GM11168 (cell line): ENCODE data around the gene MAD1L1.

Experiments
- in situ Hi-C: fragments of 300-500 bp; cut with MboI; formaldehyde crosslinking; loops from one replicate; pipeline ENCODE4 v1.12.0; 2022; ENCODE audit warnings: low sequenced_read_pairs; ENCODE audit not compliant: unreplicated experiment

MAD1L1 gene

GRCh38 chr7:1856888-1857441, 375.8 kb downstream of the MAD1L1 start:
- in situ Hi-C loops = no loop called here

DNA sequence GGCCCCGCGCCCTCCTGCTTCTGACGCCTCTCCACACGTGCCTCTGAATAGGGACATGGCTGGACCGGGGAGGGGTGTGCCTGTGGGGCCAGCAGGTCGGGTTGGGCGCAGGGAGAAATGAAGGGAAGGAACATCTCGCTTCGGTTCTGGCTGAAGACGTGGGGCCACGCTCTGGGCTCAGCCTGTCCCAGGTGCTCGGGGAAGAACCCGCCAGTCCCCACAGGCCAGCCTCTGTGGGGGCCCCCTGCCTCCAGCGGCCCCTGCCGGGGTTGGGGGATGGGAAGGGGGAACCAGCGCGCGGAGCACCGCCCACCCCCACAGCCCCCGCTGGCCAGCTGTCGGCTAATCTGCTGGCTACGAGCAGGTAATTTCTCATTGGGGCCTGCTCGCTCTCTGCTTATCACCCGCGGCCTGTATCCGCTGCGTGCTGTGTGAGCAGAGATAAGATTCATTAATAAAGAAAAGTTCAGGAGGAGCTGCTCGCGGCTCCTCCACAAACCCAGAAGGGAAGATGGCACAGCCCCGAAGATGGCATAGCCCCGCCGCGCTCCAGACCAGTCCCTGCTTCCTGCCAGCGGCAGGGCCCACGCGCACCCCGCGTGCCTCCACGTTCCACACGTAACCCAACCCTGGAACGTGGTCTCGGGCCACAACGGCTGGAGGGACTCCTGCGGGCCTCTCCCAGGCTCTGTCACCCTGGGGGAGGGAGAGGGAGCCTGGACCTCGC, 376.4 kb downstream of the MAD1L1 start:
- in situ Hi-C loops = no loop called here

DNA sequence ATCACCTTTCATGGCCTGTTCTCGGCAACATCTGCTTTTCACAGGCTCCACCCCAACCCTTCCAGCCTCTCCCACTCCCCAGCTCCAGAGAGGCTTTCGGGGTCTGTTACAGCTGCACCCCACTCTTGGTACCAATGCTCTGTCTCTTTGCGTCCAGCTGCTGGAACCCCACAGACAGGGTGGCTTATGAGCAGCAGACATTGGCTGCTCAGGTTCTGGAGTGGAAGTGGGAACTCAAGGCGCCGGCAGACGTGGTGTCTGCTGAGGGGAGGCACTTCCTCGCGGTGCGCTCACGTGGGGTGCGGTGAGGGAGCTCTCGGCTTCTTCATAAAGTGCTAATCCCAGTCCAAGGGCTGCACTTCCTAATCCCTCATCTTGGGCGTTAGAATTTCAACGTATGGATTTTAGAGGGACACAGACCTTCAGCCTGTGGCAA, 377.0 kb downstream of the MAD1L1 start:
- in situ Hi-C loops = no loop called here

DNA sequence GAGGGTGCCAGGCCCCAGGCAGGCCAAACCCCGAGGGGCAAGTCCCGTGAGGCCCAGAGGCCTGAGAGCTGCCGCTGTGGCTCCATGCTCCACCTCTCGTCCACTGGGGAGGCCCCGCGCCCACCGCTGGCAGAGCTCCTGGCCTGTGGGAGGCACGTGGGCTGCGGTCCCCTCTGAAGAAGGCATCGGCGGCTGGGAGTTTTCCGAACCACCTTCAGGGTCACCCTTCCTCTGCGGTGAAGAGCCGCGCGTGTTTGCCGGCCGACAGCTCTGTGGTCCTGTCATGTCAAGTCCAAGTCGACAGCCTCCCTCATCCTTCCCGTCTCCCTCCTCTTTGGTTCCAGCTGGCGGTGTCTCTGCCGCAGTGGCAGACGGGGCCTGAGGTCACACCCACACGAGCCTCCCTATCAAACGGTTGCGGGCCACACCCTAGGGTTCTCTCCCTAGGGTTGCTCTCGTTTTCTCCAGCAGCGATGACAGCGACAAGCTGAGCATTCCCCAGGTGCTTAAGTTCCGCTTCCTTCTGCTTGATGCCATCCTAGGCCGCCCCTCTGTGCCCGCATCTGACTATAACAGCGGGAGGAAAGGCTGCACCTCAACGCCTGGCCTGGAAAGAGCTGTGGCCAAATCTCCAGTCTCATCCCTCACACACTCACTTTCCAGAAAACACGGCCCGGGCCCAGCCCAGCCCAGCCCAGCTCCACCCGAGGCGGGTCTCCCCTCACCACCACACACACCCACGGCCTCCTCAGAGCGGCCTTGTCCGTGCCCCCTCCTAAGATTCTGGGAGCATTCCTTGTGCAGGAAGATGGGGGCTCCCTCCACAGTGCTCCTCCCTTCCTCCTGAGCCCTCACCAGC, 377.6 kb downstream of the MAD1L1 start:
- in situ Hi-C loops = no loop called here

- in situ Hi-C loops = no loop called here
These were observed 378.5 kb downstream of the MAD1L1 start for GRCh38 chr7:1853986-1854865.

GRCh38 chr7:1853431-1853985, 379.2 kb downstream of the MAD1L1 start:
- in situ Hi-C loops = no loop called here

GRCh38 chr7:1852517-1853430, 380.0 kb downstream of the MAD1L1 start:
- in situ Hi-C loops = no loop called here

DNA sequence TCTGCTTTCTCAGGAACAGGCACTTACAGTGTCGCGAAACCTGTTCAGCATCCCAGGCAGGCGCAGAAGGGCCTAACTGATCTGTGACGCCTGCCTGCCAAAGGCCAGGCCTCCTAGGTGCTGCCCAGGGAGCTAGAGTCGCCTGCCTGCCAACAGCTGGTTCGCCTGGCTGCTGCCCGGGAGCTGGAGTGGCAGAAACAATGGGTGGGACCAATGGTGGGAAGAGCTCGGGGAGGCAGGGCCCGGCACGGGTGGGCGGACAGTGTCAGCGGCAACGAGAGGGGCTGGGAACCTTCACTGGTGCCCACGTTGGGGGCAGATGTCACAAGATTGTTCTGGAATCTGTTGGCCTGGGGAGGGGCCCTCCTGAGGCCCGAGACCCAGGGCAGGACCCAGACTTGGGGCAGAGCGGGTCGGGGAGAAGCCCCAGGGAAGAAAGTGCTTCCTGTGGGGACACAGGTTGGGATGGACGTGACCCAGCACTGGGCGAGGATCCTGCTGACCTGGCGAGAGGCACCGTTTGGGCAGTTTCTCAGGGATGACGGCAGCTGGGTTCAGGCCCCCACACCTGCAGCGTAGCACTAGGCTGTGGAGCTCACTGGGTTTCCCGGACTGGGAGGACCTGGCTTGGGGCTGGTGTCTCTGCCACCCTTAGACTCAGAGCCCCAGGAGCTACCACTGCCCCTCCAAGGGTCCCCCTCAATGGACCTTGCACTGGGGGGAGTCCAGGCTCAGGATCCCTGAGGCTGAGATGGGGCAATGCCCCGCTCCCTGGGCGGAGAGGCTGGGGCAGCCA, 380.8 kb downstream of the MAD1L1 start:
- in situ Hi-C loops = no loop called here

- in situ Hi-C loops = no loop called here
These were observed 381.7 kb downstream of the MAD1L1 start for GRCh38 chr7:1850976-1851571.

DNA sequence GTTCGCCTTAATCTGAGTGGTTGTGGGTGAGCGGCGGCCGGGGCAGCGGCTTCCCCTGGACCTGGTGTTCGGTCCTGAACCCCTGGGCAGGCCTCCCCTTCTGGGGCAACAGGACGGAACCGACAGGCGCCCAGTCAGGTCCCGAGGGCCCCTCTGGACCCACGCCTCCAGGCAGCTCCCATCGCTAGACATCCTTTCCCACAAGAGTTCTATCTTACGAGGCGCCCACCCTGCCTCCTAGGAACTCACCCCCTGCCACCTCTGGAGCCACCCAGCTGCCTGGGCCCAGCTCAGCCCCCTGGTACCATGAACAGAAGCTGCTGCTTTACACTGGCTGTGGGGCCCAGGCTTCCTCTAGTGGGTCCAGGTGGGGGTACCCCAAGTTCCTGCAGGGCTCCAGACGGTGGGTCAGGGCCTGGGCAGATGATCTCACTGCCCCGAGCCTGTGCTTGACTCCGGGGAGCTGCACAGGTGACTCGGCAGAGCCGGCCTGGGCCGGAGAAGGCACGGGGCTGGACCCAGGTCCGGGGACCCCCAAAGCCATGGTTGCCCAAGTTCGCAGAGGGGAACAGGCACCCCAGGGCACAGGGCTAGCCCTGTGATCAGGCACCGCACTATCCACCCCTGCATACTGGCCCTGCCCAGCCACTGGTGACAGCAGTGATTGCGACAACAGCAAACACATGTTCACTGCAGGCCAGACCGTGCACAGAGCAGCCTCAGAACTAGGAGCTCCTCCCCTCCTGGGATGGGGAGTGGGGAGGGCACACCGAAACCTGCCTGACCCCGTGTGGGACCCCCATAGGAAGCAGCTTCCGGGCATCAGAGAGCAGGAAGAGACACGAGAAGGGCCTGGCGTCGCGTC, 382.4 kb downstream of the MAD1L1 start:
- in situ Hi-C loops = no loop called here

GRCh38 chr7:1849351-1850041, 383.2 kb downstream of the MAD1L1 start:
- in situ Hi-C loops = no loop called here

DNA sequence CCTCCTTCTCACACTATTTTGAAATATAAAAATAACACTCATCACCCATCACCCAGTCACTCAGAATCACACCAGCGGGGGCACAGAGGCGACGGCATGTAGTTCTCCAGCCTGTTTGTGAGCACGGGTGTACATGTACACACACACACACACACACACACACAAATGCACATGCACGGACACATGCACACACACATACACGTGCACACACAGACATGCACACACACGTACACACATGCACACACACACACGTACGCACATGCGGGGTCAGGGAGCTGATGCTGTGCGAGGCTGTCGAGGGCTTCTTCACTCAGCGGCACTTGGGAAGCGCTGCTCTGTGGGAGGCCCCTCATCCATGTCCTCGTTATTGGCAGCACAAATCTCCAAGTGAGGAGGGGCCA, 383.8 kb downstream of the MAD1L1 start:
- in situ Hi-C loops = no loop called here

- in situ Hi-C loops = no loop called here
These were observed 384.6 kb downstream of the MAD1L1 start for GRCh38 chr7:1848013-1848640.

- in situ Hi-C loops = no loop called here
These were observed 385.3 kb downstream of the MAD1L1 start for GRCh38 chr7:1847260-1848001.
